SH-SY5Y (cell line): ENCODE data around the gene RAC2.

Experiments used
- GATA2 ChIP-seq: IDR thresholded peaks from 2 replicates; pipeline ENCODE4 v1.6.1; 2011; ENCODE audit warnings: mild to moderate bottlenecking, low read depth, low read length
- GATA3 ChIP-seq: IDR thresholded peaks from 2 replicates; pipeline ENCODE4 v1.6.1; 2011; ENCODE audit warnings: low read depth, mild to moderate bottlenecking, low read length, moderate library complexity

DNA sequence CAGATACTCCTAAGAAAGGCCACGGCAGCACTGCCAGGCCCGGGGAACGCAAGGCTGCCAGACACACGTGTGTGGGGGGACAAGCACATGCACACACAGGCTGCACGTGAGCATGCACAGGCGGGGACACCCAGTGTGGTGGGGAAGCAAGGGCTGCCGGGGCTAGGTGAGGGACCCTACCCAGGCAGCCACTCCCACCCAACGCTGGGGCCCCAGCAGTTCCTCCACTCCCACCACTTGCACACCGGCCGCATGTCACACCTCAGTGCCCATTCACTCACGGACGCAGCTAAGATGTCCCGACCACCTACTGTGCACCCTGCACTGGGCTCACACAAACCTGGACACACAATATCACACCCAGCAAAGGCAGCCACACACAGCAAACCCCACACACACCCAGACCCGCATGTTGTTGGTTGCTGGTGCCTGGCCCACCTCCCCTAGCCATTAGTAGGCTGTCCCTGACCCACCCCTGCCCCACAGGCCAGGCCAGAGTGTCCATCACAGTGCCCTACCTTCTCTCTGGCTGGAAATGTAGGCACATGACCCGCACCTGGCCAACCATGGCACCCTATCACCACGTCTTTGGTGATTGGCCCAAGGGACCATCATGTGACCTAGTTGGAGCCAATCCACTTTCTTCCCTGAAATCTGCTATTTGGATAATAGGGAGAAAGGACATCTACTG is 40.6 kb downstream of the RAC2 start:
- TF ChIP-seq GATA2 (no peak), GATA3 (no peak)
